NB4 (cell line): ENCODE results near the gene PIP5K1B.

Experiments used
- MYC ChIP-seq: IDR thresholded peaks from 2 replicates; pipeline ENCODE4 v1.6.1; 2011; ENCODE audit warnings: low read depth, low read length
- POLR2A ChIP-seq: IDR thresholded peaks from 2 replicates; pipeline ENCODE4 v1.6.1; 2011; ENCODE audit warnings: mild to moderate bottlenecking; ENCODE audit not compliant: insufficient read length; ENCODE audit errors: extremely low read depth

DNA sequence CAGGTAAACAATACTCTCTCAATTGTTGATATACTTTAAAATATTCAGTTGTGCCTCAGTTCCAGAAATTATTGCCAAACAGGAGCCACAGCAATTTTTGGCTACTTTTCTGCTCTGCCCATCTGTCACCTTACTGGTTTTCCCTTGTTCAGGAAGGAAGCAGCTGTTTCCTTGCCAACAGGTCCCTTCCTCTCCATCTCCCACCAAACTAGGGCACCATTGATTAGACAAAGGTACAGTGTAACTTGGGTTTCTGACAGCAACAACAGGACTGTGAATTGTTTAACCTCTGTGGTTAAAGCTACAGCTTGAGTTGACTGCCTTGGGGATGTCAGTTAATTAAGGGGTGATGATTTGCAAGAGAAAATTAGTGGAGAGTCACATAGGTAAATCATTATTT, 76.9 kb downstream of the PIP5K1B start:
- TF ChIP-seq MYC = no peak
- no peak for TF ChIP-seq POLR2A
